Sigmoid colon (tissue), 4 donors: ENCODE data around the gene ROMO1.
"Not testable (repeated sequence)": the region's sequence is repeated elsewhere in the genome, so short reads cannot be mapped to it uniquely, and the experiment has no call there.

Source experiments
- EP300 ChIP-seq, 4 donors: sonication (generic); formaldehyde crosslinking; IDR thresholded peaks; one replicate each; pipeline ENCODE4 v1.6.1; 2017; ENCODE audit warnings: antibody characterized with exemption in 4 of 4
- TF ChIP-seq, protein P1 (sequence below), 4 experiments: fragments of 450-650 bp in 3 of 4; fragments of 200-600 bp in 1 of 4; IDR thresholded peaks; one replicate each; pipeline ENCODE4 v1.5.1; 2016 to 2019; ENCODE audit warnings: antibody characterized with exemption in 4 of 4, mild to moderate bottlenecking in 3 of 4, moderate library complexity in 2 of 4

DNA sequence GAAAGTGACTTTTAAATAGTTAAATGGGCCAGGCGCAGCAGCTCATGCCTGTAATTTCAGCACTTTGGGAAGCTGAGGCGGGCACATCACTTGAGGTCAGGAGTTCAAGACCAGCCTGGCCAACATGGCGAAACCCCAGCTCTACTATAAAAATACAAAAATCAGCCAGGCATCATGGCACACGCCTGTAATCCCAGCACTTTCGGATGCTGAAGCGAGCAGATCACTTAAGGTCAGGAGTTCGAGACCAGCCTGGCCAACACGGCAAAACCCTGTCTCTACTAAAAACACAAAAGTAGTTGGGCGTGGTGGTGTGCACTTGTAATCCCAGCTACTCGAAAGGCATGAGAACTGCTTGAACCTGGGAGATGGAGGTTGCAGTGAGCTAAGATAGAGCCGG lies 6.7 kb downstream of the ROMO1 start:
- TF ChIP-seq, protein P1, sequence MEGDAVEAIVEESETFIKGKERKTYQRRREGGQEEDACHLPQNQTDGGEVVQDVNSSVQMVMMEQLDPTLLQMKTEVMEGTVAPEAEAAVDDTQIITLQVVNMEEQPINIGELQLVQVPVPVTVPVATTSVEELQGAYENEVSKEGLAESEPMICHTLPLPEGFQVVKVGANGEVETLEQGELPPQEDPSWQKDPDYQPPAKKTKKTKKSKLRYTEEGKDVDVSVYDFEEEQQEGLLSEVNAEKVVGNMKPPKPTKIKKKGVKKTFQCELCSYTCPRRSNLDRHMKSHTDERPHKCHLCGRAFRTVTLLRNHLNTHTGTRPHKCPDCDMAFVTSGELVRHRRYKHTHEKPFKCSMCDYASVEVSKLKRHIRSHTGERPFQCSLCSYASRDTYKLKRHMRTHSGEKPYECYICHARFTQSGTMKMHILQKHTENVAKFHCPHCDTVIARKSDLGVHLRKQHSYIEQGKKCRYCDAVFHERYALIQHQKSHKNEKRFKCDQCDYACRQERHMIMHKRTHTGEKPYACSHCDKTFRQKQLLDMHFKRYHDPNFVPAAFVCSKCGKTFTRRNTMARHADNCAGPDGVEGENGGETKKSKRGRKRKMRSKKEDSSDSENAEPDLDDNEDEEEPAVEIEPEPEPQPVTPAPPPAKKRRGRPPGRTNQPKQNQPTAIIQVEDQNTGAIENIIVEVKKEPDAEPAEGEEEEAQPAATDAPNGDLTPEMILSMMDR (IDR thresholded peaks at IDR 0.05): not testable (repeated sequence)
- not testable (repeated sequence) for TF ChIP-seq EP300 (IDR thresholded peaks at IDR 0.05)
